Measurements from ENCODE around the gene ANGPTL4. TPM values are rescaled to one million over a fixed set of nuclear protein-coding genes. Genes with fewer than 3 reads are reported as not detected.

ANGPTL4 gene
- total RNA-seq, 2 experiments from 2014 or later = not detected

GRCh38 chr19:8413629-8413995 lies 49.7 kb downstream of the ANGPTL4 start:
- ChIA-PET POLR2A (interaction anchor here (0.8 to 3.2 kb wide), 13 partner anchors 23 to 173 kb away, joined by 3 to 47 read pairs (median 5); partner anchors contain the start of genes ANGPTL4, HNRNPM, RAB11B and ZNF414), CTCF (interaction anchor here (0.6 to 3.0 kb wide), 8 partner anchors 22 to 1710 kb away, joined by 3 to 13 read pairs (median 6); partner anchors contain the start of genes HNRNPM and ZNF414)
- Histone ChIP-seq H3K27ac (ENCODE audit: low read depth in 1 of 2, low read length in 2 of 2) (no peak overlapping the region), H3K4me3 (ENCODE audit: low read length) (peak overlapping the region; percentile 62), H3K27me3 (ENCODE audit: control insufficient read depth in 1 of 2, insufficient read depth in 2 of 2, low read length in 2 of 2) (no peaks in the 10 kb centered on the region), H3K9me3 (ENCODE audit: control insufficient read depth in 1 of 2, insufficient read depth in 1 of 2, low read length in 2 of 2) (no peaks in the 10 kb centered on the region), H3K4me1 (ENCODE audit: insufficient read depth, low read length) (peaks cover 15% of the 10 kb centered on the region), H3K36me3 (ENCODE audit: insufficient read depth, low read length) (no peaks in the 10 kb centered on the region)
- intact Hi-C loops (cut with DNase I, micrococcal nuclease) = loop anchor here (1.0 to 5.0 kb wide), 8 partner anchors 23 to 229 kb away; partner anchors contain the start of genes RAB11B (in 2 of the 2), HNRNPM (in 1 of the 2) and MYO1F (in 1 of the 2)
- H3K27me3 Mint-ChIP-seq = no peaks in the 10 kb centered on the region
- H3K27ac Mint-ChIP-seq = no peak overlapping the region
- H3K4me1 Mint-ChIP-seq (ENCODE audit: low read depth) = peaks cover 13% of the 10 kb centered on the region
- H3K36me3 Mint-ChIP-seq (ENCODE audit: low read depth) = no peaks in the 10 kb centered on the region
- DNase-seq = no peak
- TF ChIP-seq CTCF (IDR thresholded peaks at IDR 0.05) = no peak
- H3K4me3 Mint-ChIP-seq = peak overlapping the region; percentile 81
- no peaks in the 10 kb centered on the region for H3K9me3 Mint-ChIP-seq
- no peak for ATAC-seq (ENCODE audit: poor library complexity)

GRCh38 chr19:8416796-8417195 lies 52.8 kb downstream of the ANGPTL4 start:
- DNase-seq = no peak
- Histone ChIP-seq H3K4me1 (ENCODE audit: insufficient read depth, low read length) (peaks cover 15% of the 10 kb centered on the region), H3K27ac (ENCODE audit: low read depth in 1 of 2, low read length in 2 of 2) (no peak overlapping the region), H3K4me3 (ENCODE audit: low read length) (no peak overlapping the region), H3K27me3 (ENCODE audit: control insufficient read depth in 1 of 2, insufficient read depth in 2 of 2, low read length in 2 of 2) (no peaks in the 10 kb centered on the region), H3K9me3 (ENCODE audit: control insufficient read depth in 1 of 2, insufficient read depth in 1 of 2, low read length in 2 of 2) (no peaks in the 10 kb centered on the region), H3K36me3 (ENCODE audit: insufficient read depth, low read length) (peaks cover 4% of the 10 kb centered on the region)
- TF ChIP-seq CTCF (IDR thresholded peaks at IDR 0.05) = no peak
- intact Hi-C loops (cut with DNase I, micrococcal nuclease) = no loop called here
- Mint-ChIP-seq H3K4me1 (ENCODE audit: low read depth) (peaks cover 9% of the 10 kb centered on the region), H3K4me3 (no peak overlapping the region), H3K9me3 (no peaks in the 10 kb centered on the region), H3K27me3 (no peaks in the 10 kb centered on the region), H3K36me3 (ENCODE audit: low read depth) (peaks cover under 1% of the 10 kb centered on the region), H3K27ac (no peak overlapping the region)
- ChIA-PET CTCF (no interaction called here), POLR2A (interaction anchor here (1.1 kb wide), 1 partner anchor 29 kb away, joined by 3 read pairs; no protein-coding TSS in a partner anchor)
- ATAC-seq (ENCODE audit: poor library complexity) = no peak

GRCh38 chr19:8421484-8422461 lies 57.8 kb downstream of the ANGPTL4 start:
- POLR2A ChIA-PET = no interaction called here
- DNase-seq (no peak), ATAC-seq (ENCODE audit: poor library complexity) (no peak)
- no peaks in the 10 kb centered on the region for H3K9me3 Mint-ChIP-seq
- no peaks in the 10 kb centered on the region for H3K27me3 Mint-ChIP-seq
- no peaks in the 10 kb centered on the region for H3K4me1 ChIP-seq (ENCODE audit: insufficient read depth, low read length)
- no peaks in the 10 kb centered on the region for H3K9me3 ChIP-seq (ENCODE audit: control insufficient read depth in 1 of 2, insufficient read depth in 1 of 2, low read length in 2 of 2)
- no peaks in the 10 kb centered on the region for H3K27me3 ChIP-seq (ENCODE audit: control insufficient read depth in 1 of 2, insufficient read depth in 2 of 2, low read length in 2 of 2)
- H3K27ac Mint-ChIP-seq = no peak overlapping the region
- no peak overlapping the region for H3K4me3 Mint-ChIP-seq
- CTCF ChIA-PET = interaction anchor here (0.9 kb wide), 1 partner anchor 27 kb away, joined by 3 read pairs; no protein-coding TSS in a partner anchor
- no peaks in the 10 kb centered on the region for H3K4me1 Mint-ChIP-seq (ENCODE audit: low read depth)
- peaks cover 19% of the 10 kb centered on the region for H3K36me3 ChIP-seq (ENCODE audit: insufficient read depth, low read length)
- peaks cover 12% of the 10 kb centered on the region for H3K36me3 Mint-ChIP-seq (ENCODE audit: low read depth)
- no peak overlapping the region for H3K4me3 ChIP-seq (ENCODE audit: low read length)
- intact Hi-C loops (cut with DNase I, micrococcal nuclease) = no loop called here
- TF ChIP-seq CTCF (IDR thresholded peaks at IDR 0.05) = no peak
- H3K27ac ChIP-seq (ENCODE audit: low read depth in 1 of 2, low read length in 2 of 2) = no peak overlapping the region
